Measurements from ENCODE around the gene EDDM13.

DNA sequence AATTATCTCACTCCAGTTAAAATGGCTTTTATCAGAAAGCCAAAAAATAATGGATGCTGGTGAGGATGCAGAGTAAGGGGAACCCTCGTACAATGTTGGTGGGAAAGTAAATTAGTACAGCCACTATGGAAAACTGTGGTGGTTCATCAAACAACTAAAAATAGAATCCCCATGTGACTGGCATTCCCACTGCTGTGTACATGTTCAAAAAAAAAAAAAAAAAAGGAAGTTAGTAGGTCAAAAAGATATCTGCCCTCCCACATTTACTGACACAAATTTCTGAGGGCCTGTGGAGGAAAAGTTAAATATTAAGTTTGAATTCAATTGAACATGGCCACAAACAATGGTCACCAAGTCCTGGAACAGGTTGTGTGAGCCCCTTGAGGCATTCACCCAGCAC, 51.9 kb downstream of the EDDM13 start:
- no peak for TF ChIP-seq CTCF (IDR thresholded peaks at IDR 0.05)
- TF ChIP-seq EZH2 (IDR thresholded peaks at IDR 0.05), result no peak
- TF ChIP-seq EZH2phosphoT487 (IDR thresholded peaks at IDR 0.05), result no peak
